HG03469 (cell line): Measurements from ENCODE around the gene TSHZ1.

ENCODE experiments used
- ATAC-seq: cut with Tn5 transposase; IDR thresholded peaks from one replicate; pipeline ENCODE4 v1.9.1; 2021; ENCODE audit warnings: mild to moderate bottlenecking, moderate library complexity, moderate number of reproducible peaks; ENCODE audit not compliant: unreplicated experiment

TSHZ1 gene

GRCh38 chr18:75206452-75207309 is 3.9 kb upstream of the TSHZ1 start:
- no peak for ATAC-seq

GRCh38 chr18:75207310-75208154 is 3.1 kb upstream of the TSHZ1 start:
- ATAC-seq = no peak

- no peak for ATAC-seq
Observed at GRCh38 chr18:75208155-75208835, 2.3 kb upstream of the TSHZ1 start.

- ATAC-seq = peak; percentile 4
Observed at GRCh38 chr18:75208836-75209128, 1.8 kb upstream of the TSHZ1 start.

GRCh38 chr18:75209129-75209950 is 1.3 kb upstream of the TSHZ1 start, which contains the start of gene PTGR3:
TSS of gene PTGR3 (minus strand) at chr18:75209139. CDS start at chr18:75209058, 81 bp downstream.
- ATAC-seq = peak; percentile 23

GRCh38 chr18:75209951-75210258 is 692 bp upstream of the TSHZ1 start:
- ATAC-seq = no peak

GRCh38 chr18:75211002-75211621 is 515 bp downstream of the TSHZ1 start:
- no peak for ATAC-seq

GRCh38 chr18:75211626-75211952 is 992 bp downstream of the TSHZ1 start:
- no peak for ATAC-seq

GRCh38 chr18:75211953-75212750 is 1.6 kb downstream of the TSHZ1 start:
- ATAC-seq = no peak

- no peak for ATAC-seq
Observed at GRCh38 chr18:75212751-75213090, 2.1 kb downstream of the TSHZ1 start.

GRCh38 chr18:75213611-75214331 is 3.2 kb downstream of the TSHZ1 start:
- ATAC-seq = no peak

GRCh38 chr18:75214332-75214690 is 3.7 kb downstream of the TSHZ1 start:
- no peak for ATAC-seq

GRCh38 chr18:75214766-75215510 is 4.3 kb downstream of the TSHZ1 start:
- no peak for ATAC-seq

- ATAC-seq = no peak
Observed at GRCh38 chr18:75215663-75216062, 5.1 kb downstream of the TSHZ1 start.

- ATAC-seq = no peak
Observed at GRCh38 chr18:75216212-75216910, 5.8 kb downstream of the TSHZ1 start.

- ATAC-seq = no peak
Observed at GRCh38 chr18:75216911-75217689, 6.5 kb downstream of the TSHZ1 start.
